HepG2 (cell line): ENCODE results near the gene UNC13D. TPM values are rescaled to one million over a fixed set of nuclear protein-coding genes. Genes with fewer than 3 reads are reported as not detected.

ENCODE experiments used
- ARHGAP35 ChIP-seq: sonication (generic); formaldehyde crosslinking; IDR thresholded peaks from 2 replicates; pipeline ENCODE4 v1.9.0; 2022; ENCODE audit warnings: mild to moderate bottlenecking, inconsistent platforms, moderate library complexity, missing genetic modification reagents, borderline replicate concordance
- ARNTL ChIP-seq: sonication (generic); formaldehyde crosslinking; IDR thresholded peaks from 2 replicates; pipeline ENCODE4 v1.4.0; 2020; ENCODE audit warnings: mild to moderate bottlenecking, missing genetic modification reagents
- BORCS8-MEF2B ChIP-seq: sonication (generic); formaldehyde crosslinking; IDR thresholded peaks from 2 replicates; pipeline ENCODE4 v1.8.0; 2022; ENCODE audit warnings: mild to moderate bottlenecking, missing genetic modification reagents
- ELF4 ChIP-seq: sonication (generic); formaldehyde crosslinking; IDR thresholded peaks from 2 replicates; pipeline ENCODE4 v1.5.0; 2020; ENCODE audit warnings: missing genetic modification reagents, mild to moderate bottlenecking, moderate library complexity, borderline replicate concordance
- FOXC1 ChIP-seq: sonication (generic); formaldehyde crosslinking; IDR thresholded peaks from 2 replicates; pipeline ENCODE4 v1.8.0; 2022; ENCODE audit warnings: mild to moderate bottlenecking, missing genetic modification reagents, borderline replicate concordance
- GABPB1 ChIP-seq: IDR thresholded peaks from 2 replicates; pipeline ENCODE4 v1.6.1; 2016; ENCODE audit warnings: mild to moderate bottlenecking, missing genetic modification reagents, moderate library complexity, missing compliant biosample characterization
- GMEB1 ChIP-seq: sonication (generic); formaldehyde crosslinking; IDR thresholded peaks from 2 replicates; pipeline ENCODE4 v1.5.1; 2020; ENCODE audit warnings: missing genetic modification reagents, mild to moderate bottlenecking, borderline replicate concordance
- JUND ChIP-seq: sonication (generic); formaldehyde crosslinking; IDR thresholded peaks from 2 replicates; pipeline ENCODE4 v1.8.0; 2022; ENCODE audit warnings: mild to moderate bottlenecking, missing genetic modification reagents
- KMT2A ChIP-seq: sonication (generic); formaldehyde crosslinking; IDR thresholded peaks from 2 replicates; pipeline ENCODE4 v1.4.0; 2020; ENCODE audit warnings: missing genetic modification reagents
- MIER2 ChIP-seq: IDR thresholded peaks from 2 replicates; pipeline ENCODE4 v1.6.1; 2016; ENCODE audit warnings: missing biosample characterization, missing genetic modification reagents
- MTA1 ChIP-seq: sonication (generic); formaldehyde crosslinking; IDR thresholded peaks from 2 replicates; pipeline ENCODE4 v1.4.0; 2020; ENCODE audit warnings: missing genetic modification reagents, mild to moderate bottlenecking, borderline replicate concordance
- NAIF1 ChIP-seq: sonication (generic); formaldehyde crosslinking; IDR thresholded peaks from 2 replicates; pipeline ENCODE4 v1.5.0; 2020; ENCODE audit warnings: mild to moderate bottlenecking, missing genetic modification reagents, borderline replicate concordance
- NCOR1 ChIP-seq: fragments of 200-600 bp; sonication (generic); IDR thresholded peaks from 2 replicates; pipeline ENCODE4 v1.7.0; 2017; ENCODE audit warnings: antibody characterized with exemption, low read length, borderline replicate concordance
- SIX4 ChIP-seq: sonication (generic); formaldehyde crosslinking; IDR thresholded peaks from 2 replicates; pipeline ENCODE4 v1.4.0; 2020; ENCODE audit warnings: missing genetic modification reagents
- SRF ChIP-seq: IDR thresholded peaks from 2 replicates; pipeline ENCODE4 v1.6.1; 2011; ENCODE audit warnings: mild to moderate bottlenecking, low read depth, low read length, moderate library complexity
- SUZ12 ChIP-seq: fragments of 150-350 bp; IDR thresholded peaks from 2 replicates; pipeline ENCODE4 v1.6.1; 2014; ENCODE audit warnings: low read depth, low read length
- TAF15 ChIP-seq: fragments of 200-400 bp; formaldehyde crosslinking; IDR thresholded peaks from one replicate; pipeline ENCODE4 v1.6.1; 2018; ENCODE audit warnings: mild to moderate bottlenecking, low read depth, low read length; ENCODE audit not compliant: poor library complexity, severe bottlenecking
- TMF1 ChIP-seq: sonication (generic); formaldehyde crosslinking; IDR thresholded peaks from 2 replicates; pipeline ENCODE4 v1.8.1; 2022; ENCODE audit warnings: low read depth, missing genetic modification reagents
- ZFP36L1 ChIP-seq: sonication (generic); formaldehyde crosslinking; IDR thresholded peaks from 2 replicates; pipeline ENCODE4 v1.8.0; 2022; ENCODE audit warnings: mild to moderate bottlenecking, missing genetic modification reagents, moderate library complexity
- ZNF263 ChIP-seq: sonication (generic); formaldehyde crosslinking; IDR thresholded peaks from 2 replicates; pipeline ENCODE4 v1.4.0; 2020; ENCODE audit warnings: missing genetic modification reagents
- ZNF282 ChIP-seq: fragments of 450-650 bp; IDR thresholded peaks from 2 replicates; pipeline ENCODE4 v1.6.1; 2018; ENCODE audit not compliant: partially characterized antibody
- ZNF550 ChIP-seq: sonication (generic); formaldehyde crosslinking; IDR thresholded peaks from 2 replicates; pipeline ENCODE4 v1.4.0; 2020; ENCODE audit warnings: mild to moderate bottlenecking, missing genetic modification reagents, borderline replicate concordance
- ZNF557 ChIP-seq: sonication (generic); formaldehyde crosslinking; IDR thresholded peaks from 2 replicates; pipeline ENCODE4 v1.4.0; 2020; ENCODE audit warnings: missing genetic modification reagents
- ZNF678 ChIP-seq: sonication (generic); formaldehyde crosslinking; IDR thresholded peaks from 2 replicates; pipeline ENCODE4 v1.4.0; 2020; ENCODE audit warnings: mild to moderate bottlenecking, missing genetic modification reagents
- ZNF740 ChIP-seq: sonication (generic); formaldehyde crosslinking; IDR thresholded peaks from 2 replicates; pipeline ENCODE4 v1.4.0; 2020; ENCODE audit warnings: missing genetic modification reagents
- polyA plus RNA-seq, 8 experiments: library from polyadenylated mRNA; depleted of rRNA in 3 of 8; stranded (reverse) in 7 of 8; unstranded in 1 of 8; fragments of >200 nt; fragmentation: Illumina TruSeq in 4 of 8; extraction: Trizol in 4 of 8; gene quantifications; 2 replicates each; pipeline versions ENCODE4 v1.2.1 to v1.2.3, GENCODE V29; 2011 to 2016; ENCODE audit warnings: low read depth in 4 of 8, missing spikeins in 1 of 8, mixed read lengths in 1 of 8; ENCODE audit not compliant: insufficient read depth in 1 of 8
- total RNA-seq, 5 experiments: library from RNA; depleted of rRNA; stranded (reverse); fragments of >200 nt; fragmentation: Illumina TruSeq; extraction: Trizol; gene quantifications; 2 replicates each; pipeline ENCODE4 v1.2.3, GENCODE V29; 2016; ENCODE audit warnings: low read depth in 1 of 5
- TF ChIP-seq, protein P1 (sequence below): IDR thresholded peaks from 2 replicates; pipeline ENCODE4 v1.6.1; 2018; ENCODE audit warnings: missing genetic modification reagents, mild to moderate bottlenecking, missing compliant biosample characterization
- TF ChIP-seq, protein P2 (sequence below): sonication (generic); formaldehyde crosslinking; IDR thresholded peaks from 2 replicates; pipeline ENCODE4 v1.9.0; 2022; ENCODE audit warnings: low read depth, missing genetic modification reagents

Gene UNC13D
- total and polyA plus RNA-seq, 2 of the 13 experiments (the other 11 are each of a cell fraction or from before 2014, with no cell fraction given), result 29.7 to 42.7 TPM

- peak; percentile 38; the same call in 1 of the 2 replicates for TF ChIP-seq ELF4 (CRISPR knock-in tag)
- no peak for TF ChIP-seq MTA1 (CRISPR knock-in tag)
- TF ChIP-seq ZNF263 (CRISPR knock-in tag), result peak; percentile 30; the same call in 1 of the 2 replicates
- TF ChIP-seq ZFP36L1 (CRISPR knock-in tag), result 0 out of 2 replicates have a peak, but pooled peaks have one; percentile 10
- TF ChIP-seq SRF, result 0 out of 2 replicates have a peak, but pooled peaks have one; percentile 20
- TF ChIP-seq ZNF740 (CRISPR knock-in tag), result peak; percentile 100
- peak; percentile 91 for TF ChIP-seq GABPB1
- TF ChIP-seq ARNTL (CRISPR knock-in tag), result no peak; the same call in 1 of the 2 replicates
- no peak for TF ChIP-seq ZNF550 (CRISPR knock-in tag)
- TF ChIP-seq ARHGAP35 (CRISPR knock-in tag), result peak; percentile 51; the same call in 1 of the 2 replicates
- TF ChIP-seq, protein P1, sequence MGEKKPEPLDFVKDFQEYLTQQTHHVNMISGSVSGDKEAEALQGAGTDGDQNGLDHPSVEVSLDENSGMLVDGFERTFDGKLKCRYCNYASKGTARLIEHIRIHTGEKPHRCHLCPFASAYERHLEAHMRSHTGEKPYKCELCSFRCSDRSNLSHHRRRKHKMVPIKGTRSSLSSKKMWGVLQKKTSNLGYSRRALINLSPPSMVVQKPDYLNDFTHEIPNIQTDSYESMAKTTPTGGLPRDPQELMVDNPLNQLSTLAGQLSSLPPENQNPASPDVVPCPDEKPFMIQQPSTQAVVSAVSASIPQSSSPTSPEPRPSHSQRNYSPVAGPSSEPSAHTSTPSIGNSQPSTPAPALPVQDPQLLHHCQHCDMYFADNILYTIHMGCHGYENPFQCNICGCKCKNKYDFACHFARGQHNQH (CRISPR knock-in tag), result 0 out of 2 replicates have a peak, but pooled peaks have one; percentile 27
- TF ChIP-seq NCOR1, result peak; percentile 67; the same call in 1 of the 2 replicates
- no peak for TF ChIP-seq ZNF282
- TF ChIP-seq SIX4 (CRISPR knock-in tag), result peak; percentile 68; the same call in 1 of the 2 replicates
- peak; percentile 6; the same call in 1 of the 2 replicates for TF ChIP-seq BORCS8-MEF2B (CRISPR knock-in tag)
- no peak for TF ChIP-seq ZNF557
- TF ChIP-seq JUND, result no peak
- TF ChIP-seq ZNF678, result no peak; the same call in 1 of the 2 replicates
- TF ChIP-seq TMF1 (CRISPR knock-in tag), result no peak
- no peak for TF ChIP-seq TAF15
- TF ChIP-seq GMEB1 (CRISPR knock-in tag), result peak; percentile 99
- peak; percentile 74 for TF ChIP-seq FOXC1
- TF ChIP-seq KMT2A (CRISPR knock-in tag), result no peak; the same call in 1 of the 2 replicates
- 0 out of 2 replicates have a peak, but pooled peaks have one; percentile 60 for TF ChIP-seq NAIF1
- peak; percentile 100 for TF ChIP-seq SUZ12
- TF ChIP-seq, protein P2, sequence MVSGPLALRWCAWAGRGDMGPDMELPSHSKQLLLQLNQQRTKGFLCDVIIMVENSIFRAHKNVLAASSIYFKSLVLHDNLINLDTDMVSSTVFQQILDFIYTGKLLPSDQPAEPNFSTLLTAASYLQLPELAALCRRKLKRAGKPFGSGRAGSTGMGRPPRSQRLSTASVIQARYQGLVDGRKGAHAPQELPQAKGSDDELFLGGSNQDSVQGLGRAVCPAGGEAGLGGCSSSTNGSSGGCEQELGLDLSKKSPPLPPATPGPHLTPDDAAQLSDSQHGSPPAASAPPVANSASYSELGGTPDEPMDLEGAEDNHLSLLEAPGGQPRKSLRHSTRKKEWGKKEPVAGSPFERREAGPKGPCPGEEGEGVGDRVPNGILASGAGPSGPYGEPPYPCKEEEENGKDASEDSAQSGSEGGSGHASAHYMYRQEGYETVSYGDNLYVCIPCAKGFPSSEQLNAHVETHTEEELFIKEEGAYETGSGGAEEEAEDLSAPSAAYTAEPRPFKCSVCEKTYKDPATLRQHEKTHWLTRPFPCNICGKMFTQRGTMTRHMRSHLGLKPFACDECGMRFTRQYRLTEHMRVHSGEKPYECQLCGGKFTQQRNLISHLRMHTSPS (CRISPR knock-in tag), result peak; percentile 32; the same call in 1 of the 2 replicates
- TF ChIP-seq MIER2 (CRISPR knock-in tag), result no peak
Measured at GRCh38 chr17:75784473-75785015, 59.7 kb downstream of the UNC13D start, which contains the start of gene UNK (continued).
